Activated T-cell treated with anti-CD3 and anti-CD28 coated beads for 4 hours (primary cell): ENCODE measurements around the gene DDA1.

Source experiments
- DNase-seq: peaks from one replicate; pipeline ENCODE4 v3.0.0-alpha.2; 2020

Gene DDA1

DNA sequence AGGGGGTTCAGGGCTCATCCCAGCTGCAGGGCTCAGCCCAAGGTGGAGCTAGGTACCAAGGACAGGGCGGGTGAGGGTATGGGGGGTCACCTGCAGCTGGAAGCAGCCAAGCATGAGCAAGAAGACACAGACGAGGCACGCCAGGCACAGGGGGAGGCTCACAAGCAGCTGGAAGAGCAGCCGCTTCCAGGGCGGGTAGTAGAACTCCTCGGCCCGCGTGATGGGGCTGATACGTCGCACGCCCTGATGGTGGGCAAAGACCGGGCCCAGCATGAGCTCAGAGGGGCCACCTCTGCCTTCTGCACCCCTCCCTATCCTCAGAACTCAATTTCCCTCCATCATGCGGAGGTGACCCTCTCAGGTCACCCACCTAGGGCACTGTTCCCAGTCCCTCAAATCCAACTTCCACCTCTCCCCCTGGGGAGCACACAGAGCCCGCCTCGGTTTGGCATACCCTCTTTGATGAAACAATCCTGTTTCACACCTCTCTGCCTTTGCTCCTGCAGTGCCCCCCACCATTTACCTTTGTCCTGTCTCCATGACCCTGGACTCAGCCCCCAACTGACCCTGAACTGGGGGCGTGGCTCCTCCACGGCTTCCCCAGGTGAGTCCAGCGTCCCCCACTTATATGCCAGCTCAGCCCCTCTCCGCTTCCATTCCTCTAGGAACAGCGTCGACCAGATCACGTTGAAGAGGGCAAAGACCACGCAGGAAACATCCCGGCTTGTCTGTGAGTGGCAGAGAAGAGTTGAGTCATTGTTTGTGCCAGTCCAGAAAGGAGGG, 21.1 kb downstream of the DDA1 start:
- no peak for DNase-seq

DNA sequence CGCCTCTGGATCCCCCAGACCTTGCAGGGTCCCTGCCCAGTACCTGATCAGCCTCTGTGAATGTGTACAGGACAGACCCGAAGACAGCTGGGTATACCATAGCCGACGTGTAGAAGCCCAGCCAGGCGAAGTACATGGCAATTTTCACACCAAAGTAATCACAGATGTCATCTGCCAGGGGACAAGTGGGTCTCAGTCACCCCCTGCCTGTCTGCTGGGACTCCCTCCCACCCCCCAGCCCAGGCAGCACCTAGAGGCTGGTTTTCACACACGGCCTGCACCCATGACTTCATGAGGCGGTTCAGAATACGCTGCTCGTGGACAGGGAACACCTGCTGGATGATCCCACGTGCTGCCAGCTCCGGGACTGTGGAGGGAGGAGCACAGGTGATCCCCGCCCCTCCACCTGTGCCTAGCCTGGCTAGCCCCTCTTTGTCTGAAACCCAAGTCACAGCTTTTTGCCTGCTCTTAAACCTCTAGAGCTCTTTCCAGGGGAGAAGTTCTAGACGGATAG, 21.7 kb downstream of the DDA1 start:
- no peak for DNase-seq

DNA sequence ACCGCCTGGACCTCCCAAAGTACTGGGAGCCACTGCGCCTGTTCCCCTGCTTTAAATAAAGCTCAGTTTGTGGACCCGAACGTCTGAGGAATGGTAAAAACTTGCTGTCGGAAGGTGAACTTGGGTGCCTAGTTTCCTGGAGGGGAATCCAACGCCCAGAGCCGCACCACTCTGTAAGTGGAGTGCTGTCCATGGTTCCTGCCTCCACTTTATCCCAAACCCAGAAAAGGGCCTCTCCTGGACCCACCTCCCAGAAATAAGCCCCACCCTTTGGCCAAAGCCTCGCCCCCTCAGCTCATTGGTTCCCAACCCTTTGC, 23.0 kb downstream of the DDA1 start:
- DNase-seq, result no peak

DNA sequence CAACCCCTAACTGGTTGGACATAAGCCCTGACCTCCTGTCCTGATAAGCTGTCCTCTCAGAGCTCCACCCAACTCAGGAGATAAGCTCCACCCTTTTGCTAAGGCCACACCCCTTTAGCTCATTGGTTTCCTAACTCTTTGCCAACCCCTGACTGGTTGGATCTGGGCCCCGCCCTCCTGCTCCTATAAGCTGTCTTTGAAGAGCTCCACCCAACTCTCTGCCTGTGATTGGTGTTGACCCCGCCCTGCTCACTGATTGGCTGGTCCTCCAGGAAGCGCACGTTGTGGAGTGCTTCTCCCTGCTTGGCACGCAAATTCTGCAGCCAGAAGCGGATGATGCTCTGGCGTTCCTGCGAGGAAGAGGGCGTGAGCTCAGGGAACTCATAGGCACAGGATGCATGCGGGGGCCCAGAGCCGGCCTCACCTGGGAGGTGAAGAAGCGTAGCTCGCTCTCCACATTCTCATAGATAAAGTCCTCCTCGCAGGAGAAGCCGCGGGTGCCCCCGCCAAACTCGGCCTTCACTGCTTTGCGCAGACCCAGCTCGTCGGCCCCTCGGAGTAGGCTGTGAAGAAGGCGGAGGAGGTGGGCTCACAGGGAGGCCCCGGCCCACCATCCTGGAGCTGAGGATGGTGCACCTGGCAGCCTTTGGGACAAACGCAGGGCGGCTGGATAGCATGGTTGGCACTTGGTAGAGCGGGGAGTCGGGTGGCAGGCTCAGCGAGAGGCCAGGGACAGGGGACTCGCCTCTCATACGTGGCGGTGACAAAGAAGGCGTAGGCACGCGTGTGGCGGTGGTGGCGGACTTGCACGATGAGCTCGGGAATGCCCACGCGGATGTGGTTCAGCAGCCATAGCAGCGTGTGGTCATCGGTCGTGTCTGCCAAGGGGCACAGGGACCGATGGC, 23.6 kb downstream of the DDA1 start:
- no peak for DNase-seq

DNA sequence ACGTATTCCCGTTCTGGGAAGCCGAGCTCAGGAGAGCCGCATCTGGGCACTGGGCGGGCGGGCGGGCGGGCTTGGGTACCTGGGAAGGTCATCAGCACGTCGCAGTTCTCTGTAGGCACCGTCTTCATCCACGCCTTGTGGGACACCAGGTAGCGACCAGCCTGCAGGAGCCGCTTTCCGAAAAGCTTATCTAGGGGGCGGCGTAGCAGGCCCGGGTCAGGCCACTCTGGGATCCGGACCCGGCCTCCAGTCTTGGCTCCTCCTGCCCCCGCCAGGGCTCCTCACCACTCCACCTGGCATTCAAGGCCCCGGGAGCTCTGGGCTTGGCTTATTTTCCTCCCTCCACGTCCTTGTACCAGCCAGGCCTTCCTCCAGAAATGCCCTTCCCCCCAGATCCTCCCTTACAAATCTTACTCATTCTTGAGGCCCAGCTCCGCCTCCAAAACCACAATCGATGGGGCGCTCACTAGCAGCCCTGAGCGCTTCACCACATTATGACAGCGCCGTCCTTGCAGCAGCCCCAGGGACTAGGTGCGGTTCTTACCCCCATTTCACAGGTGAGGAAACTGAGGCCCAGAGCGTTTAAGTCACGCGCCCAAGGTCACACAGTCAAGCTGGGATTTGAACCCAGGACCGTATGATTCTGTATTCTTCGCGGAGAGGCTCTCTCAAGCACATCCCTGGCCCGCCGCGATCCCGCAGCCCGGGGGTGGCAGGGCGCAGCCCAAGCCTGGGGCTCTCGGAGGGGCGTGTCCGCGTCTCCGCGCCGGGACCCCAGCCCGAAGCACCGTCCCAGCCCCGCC, 24.4 kb downstream of the DDA1 start:
- DNase-seq, result peak; percentile 66

DNA sequence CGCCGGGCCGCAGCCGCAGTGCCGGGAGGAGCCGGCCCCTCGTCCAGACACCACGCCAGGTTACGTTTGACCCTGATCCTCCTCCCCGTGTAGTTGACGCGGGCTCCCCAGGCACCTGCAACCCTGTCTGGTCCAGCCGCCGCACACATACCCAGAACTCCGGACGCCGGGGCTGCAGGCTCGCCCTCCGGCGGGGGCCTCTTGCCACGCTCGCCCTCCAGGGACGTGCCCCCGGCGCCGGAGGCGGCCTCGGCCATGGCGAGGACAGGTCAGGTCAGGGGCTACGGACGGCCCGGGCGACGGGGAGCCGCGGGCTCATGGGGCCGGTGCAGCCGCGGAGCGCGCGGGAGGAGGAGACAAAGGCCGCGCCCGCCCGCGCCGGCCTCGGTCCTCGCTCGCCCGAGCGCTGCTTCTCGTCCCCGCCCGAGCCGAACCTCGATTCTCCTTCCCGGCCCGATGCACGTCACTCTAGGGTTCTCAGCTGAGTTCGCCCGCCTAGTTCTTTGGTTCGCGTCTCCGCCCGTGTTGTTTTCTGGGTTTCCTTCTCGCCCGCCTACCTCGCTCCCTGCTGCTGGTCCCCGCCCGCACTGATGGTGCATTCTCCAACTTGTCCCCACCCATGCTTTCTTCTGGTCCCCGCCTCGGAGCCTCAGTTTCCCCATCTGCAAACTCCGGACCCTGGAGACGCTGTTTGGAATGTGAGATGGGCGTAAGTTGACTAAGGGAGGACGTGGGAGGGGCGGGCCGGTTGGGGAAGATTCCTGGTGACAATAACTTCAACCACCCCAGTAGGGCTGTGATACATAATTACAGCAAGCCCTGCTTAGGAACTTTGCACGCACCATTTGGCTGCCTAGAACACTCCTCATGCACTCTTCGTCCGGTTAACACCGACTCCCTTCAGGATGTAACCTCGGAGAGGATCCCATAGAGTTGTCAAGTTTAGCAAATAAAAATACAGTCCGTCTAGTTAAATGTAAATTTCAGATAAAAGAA, 25.3 kb downstream of the DDA1 start, which contains the start of gene ANO8:
ANO8 (minus strand) TSS at position 442 of the 996 bp plus-strand sequence; CDS start at position 257, 185 bp downstream.
- peak; percentile 97 for DNase-seq

DNA sequence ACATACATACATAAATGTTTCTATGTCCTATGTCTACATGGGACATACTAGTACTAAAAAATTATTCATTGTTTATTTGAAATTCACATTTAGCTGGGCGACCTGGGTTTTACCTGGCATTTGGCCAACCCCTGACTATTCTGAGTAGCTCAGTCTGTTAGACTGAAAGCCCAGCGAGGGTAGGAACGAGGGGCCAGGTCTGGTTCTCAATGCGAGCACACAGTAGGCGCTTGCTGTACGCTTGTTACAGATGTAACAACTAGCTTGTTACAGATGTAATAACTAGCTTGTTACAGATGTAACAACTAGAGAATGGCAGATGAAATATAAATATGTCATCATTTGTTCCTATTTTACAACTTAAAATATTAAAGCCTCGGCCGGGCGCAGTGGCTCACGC, 26.2 kb downstream of the DDA1 start:
- no peak for DNase-seq

DNA sequence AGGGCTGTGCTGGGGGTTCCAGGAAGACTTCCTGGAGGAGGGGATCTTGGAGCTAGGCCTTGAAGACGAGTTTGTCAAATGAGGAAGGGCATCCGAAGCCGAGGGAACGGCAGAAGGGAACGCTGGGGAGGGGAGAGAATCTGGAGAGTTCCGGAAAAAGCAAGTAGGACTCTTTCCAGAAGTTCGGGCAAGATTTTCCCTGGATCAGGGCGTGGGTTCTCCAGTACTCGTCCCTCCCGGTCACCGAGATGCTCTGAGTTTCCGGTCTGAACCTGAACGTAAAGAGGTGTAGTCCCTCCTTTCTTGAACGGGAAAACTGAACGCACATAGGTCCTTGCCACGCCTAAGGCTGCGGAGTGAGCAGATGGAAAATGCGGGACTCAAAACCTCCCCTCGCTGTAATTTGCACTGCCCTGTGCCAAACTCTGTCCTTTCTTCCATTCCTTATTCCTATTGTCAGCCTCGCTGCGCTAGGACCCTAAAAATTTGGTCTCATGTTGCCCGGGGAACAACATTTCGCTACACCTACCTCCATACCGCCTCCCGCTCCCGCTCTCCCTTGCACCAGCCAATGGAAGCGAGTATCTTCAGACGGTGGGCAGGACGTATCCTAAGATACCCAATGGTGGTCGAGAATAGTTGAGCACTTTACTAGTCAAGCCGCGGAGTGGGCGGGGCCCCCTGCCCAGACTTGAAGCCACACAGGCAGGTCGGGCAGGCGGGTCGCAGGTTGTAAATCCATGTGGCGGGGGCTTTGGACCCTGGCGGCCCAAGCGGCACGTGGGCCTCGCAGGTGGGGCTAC, 27.7 kb downstream of the DDA1 start, which contains the start of gene GTPBP3:
GTPBP3 (plus strand) TSS at position 682 of the 803 bp plus-strand sequence; CDS start at position 741, 59 bp downstream.
- peak; percentile 93 for DNase-seq

DNA sequence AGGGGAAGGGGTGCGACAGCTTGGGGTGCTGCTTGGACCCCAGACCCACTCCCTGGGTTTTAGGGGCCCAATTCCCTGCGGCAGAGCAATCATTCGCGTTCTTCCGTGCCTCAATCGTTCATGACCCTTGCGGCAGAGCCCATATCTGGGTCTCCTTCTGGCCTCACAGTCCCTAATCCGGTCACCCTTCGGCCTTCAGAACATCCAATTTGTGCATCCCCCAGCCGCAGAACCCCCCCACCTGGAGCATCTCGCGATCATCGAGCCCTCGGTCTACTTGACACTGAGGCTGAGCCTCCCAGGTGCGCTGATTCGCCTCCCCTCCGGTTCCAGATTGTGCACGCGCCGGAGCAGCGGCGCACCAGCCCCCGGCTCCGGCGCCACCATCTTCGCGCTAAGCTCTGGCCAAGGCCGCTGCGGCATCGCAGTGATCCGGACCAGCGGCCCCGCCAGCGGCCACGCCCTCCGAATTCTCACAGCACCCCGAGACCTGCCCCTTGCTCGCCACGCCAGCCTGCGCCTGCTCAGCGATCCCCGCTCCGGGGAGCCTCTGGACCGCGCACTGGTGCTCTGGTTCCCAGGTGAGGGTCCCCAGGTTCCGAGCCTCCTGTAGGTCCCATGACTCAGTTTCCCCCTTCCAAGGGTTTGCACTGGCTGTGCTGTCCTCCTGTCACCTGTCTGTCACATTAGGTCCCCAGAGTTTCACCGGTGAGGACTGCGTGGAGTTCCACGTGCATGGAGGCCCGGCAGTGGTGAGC, 28.5 kb downstream of the DDA1 start:
- no peak for DNase-seq

DNA sequence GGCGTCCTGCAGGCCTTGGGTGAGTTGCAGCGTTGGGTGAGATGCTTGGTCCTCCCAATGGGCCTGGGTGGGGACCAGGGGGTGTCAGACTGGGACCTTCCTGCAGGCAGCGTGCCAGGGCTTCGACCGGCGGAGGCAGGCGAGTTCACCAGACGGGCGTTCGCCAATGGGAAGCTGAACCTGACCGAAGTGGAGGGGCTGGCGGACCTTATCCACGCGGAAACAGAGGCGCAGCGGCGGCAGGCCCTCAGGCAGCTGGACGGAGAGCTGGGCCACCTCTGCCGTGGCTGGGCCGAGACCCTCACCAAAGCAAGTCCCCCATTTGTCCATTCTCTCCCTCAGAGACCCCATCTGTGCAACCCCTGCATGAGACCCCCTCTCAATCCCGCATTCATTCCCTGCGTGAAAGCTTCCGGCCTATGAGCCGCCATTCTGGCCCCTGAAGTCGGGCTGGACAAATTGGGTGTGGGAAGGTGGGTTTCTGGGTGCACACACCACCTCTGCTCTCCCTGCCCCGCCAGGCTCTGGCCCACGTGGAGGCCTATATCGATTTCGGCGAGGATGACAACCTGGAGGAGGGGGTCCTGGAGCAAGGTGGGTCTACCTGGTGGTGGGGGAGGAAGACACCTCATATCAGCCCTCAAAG, 29.2 kb downstream of the DDA1 start:
- DNase-seq, result no peak

DNA sequence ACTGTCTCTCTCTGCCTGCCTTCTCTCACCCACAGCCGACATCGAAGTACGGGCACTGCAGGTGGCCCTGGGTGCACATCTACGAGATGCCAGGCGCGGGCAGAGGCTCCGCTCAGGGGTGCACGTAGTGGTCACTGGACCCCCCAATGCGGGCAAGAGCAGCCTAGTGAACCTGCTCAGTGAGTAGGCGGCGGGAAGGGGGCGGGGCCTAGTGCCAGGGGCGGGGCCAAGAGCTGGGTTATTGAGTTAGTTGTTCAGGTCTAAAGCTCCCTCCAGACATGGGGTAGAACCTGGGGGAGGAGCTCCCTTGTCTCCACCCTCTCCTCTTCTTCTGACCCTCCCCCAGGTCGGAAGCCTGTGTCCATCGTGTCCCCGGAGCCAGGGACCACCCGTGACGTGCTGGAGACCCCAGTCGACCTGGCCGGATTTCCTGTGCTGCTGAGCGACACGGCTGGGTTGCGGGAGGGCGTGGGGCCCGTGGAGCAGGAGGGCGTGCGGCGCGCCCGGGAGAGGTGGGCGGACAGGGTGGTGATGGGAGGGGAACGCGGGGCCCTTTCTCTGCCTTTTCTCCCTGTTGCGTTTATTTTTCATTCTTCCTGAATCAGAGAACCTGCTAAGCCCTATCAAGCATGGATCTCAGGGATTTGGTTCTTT, 29.9 kb downstream of the DDA1 start:
- no peak for DNase-seq

DNA sequence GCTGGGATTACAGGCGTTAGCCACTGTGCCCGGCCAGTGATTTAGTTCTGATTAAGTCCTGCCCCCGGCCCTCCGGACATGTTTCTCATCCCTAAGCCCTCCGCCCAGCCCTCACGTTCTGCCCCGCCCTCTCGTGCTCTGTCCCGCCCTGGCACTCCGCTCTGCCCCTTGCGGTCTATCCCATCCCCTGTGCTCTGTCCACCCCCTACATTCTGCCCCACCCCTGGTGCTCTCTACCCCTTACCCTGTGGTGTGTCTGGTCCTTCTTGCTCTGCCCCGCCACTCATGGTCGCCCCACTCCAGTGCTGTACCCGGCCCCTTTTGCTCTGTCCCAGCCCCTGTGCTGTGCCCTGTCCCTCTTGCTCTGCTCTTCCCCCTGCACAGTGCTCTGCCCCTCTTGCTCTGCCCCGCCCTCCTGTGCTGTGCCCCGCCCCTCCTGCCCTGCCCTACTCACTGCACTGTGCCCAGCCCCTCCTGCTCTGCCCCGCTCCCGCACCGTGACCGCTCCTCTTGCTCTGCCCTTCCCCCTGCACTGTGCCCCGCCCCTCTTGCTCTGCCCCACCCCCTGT, 31.0 kb downstream of the DDA1 start:
- DNase-seq, result no peak

DNA sequence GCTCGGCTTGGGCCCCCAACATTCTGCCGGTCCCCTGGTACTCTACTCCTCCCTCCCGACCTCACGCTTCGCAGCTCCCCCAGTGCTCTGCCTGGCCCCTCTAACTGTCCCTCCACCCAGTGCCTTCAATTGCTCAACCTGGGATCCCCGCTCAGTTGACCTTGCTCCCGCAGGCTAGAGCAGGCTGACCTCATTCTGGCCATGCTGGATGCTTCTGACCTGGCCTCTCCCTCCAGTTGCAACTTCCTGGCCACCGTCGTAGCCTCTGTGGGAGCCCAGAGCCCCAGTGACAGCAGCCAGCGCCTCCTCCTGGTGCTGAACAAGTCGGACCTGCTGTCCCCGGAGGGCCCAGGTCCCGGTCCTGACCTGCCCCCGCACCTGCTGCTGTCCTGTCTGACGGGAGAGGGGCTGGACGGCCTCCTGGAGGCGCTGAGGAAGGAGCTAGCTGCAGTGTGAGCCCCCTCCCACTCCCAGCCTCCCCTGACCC, 31.6 kb downstream of the DDA1 start:
- no peak for DNase-seq

DNA sequence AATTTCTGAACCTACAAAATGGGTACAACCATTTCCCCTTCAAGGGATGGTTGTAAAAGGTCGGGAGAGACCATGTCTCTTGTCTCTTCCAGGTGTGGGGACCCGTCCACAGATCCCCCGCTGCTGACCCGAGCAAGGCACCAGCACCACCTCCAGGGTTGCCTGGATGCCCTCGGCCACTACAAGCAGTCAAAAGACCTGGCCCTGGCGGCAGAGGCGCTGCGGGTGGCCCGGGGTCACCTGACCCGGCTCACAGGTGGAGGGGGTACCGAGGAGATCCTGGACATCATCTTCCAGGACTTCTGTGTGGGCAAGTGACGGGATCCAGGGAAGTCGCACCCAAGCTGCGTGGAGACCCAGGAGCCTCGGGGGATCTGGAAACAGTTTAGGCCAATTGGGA, 32.0 kb downstream of the DDA1 start:
- no peak for DNase-seq

DNA sequence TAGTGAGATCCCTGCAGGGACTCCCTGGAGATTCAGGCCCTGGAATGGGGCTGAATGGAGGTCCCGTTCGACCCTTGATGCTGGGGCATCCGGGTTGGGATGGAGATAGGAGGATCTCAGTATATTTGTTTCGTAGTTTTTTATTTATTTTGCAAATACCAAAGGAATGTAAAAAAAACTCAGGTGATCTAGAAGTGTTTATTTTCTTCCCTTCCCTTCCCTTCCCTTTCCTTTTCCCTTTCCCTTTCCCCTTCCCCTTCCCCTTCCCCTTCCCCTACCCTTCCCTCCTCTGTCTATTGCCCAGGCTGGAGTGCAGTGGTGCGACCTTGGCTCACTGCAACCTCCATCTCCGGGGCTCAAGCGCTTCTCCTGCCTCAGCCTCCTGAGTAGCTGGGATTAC, 32.5 kb downstream of the DDA1 start:
- no peak for DNase-seq

DNA sequence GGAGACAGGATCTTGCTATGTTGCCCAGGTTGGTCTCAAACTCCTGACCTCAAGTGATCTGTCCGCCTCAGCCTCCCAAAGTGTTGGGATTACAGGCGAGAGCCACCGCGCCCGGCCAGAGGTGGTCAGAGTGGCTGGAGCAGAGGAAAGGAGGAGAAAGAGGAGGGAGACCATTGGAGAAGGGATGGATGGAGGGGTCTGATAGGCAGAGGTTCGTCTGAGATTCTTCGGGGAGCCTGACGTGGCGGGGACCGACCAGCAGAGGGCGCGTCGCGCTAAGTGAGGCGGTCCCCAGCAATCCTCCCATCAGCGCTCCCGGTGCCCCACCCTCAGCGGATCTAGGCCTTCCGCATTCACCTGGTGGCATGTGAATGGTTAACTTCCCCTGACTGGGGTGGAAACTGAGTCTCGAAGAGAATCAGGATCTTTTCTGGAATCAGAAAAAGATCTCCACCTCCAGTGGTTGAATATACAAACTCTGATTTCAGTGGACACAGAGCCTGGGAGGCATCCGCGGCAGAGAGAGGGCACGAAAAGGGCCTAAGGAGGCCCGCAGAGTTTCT, 36.8 kb downstream of the DDA1 start:
- peak; percentile 72 for DNase-seq

DNA sequence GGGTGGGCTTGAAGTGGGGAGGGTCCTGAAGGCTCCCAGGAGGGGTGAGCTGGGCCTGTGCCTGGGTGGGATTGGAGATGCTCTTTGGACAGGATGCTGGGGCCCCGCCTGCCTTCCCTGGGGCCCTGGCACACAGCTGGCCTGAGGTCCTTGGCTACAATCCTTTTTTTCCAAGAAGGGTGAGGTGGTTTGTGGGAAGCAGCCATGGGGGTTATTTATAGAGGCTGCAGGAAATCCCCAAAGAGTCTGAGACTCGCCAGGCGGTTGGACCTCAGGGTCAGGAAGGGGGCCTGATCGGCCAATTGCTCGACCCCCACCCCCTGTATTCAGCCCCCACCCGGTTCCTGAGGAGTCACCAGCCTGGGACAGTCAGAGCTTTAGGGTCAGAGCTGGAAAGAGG, 38.0 kb downstream of the DDA1 start:
- no peak for DNase-seq

DNA sequence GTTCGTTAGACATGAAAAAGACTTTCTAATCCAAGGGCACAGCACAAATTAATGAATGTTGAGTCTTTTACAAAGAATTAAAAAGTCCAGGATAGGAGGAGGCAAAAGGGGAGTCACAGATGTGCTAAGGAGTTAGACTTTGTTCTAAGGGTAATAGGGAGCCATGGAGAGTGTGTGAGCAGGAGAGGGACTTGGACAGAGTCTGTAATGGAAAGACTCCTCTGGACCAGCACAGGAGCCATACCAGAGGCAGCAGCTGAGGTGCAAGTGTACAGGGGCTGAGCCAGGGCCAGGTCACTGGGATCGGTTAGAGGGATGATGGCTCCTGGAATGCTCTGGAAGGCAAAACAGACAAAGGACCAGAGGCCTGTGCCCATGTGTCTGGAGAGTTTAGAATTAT, 38.5 kb downstream of the DDA1 start:
- DNase-seq, result no peak
